HG03095 (cell line): ENCODE results near the gene ARSI.

Experiments
- ATAC-seq: cut with Tn5 transposase; IDR thresholded peaks from one replicate; pipeline ENCODE4 v1.9.1; 2021; ENCODE audit warnings: moderate library complexity; ENCODE audit not compliant: unreplicated experiment

The ARSI gene

DNA sequence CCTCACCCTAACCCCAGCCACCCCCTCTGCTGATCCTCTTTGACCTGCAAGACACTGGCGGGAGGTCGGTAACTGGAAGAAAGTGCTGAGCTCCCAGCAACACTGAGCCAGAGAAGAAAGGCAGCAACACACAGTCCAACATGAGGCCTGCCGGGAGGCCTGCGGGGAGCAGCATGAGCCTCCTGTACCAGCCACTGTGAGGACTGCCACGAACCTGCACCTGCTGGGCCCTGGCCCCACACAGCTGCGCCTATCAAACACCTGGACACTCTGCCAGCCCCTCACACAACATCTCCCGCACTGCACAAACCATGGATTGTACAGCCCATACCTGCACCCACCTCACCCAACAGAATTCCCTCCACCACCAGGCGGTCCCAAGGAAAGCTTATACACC, 31.4 kb downstream of the ARSI start:
- no peak for ATAC-seq

DNA sequence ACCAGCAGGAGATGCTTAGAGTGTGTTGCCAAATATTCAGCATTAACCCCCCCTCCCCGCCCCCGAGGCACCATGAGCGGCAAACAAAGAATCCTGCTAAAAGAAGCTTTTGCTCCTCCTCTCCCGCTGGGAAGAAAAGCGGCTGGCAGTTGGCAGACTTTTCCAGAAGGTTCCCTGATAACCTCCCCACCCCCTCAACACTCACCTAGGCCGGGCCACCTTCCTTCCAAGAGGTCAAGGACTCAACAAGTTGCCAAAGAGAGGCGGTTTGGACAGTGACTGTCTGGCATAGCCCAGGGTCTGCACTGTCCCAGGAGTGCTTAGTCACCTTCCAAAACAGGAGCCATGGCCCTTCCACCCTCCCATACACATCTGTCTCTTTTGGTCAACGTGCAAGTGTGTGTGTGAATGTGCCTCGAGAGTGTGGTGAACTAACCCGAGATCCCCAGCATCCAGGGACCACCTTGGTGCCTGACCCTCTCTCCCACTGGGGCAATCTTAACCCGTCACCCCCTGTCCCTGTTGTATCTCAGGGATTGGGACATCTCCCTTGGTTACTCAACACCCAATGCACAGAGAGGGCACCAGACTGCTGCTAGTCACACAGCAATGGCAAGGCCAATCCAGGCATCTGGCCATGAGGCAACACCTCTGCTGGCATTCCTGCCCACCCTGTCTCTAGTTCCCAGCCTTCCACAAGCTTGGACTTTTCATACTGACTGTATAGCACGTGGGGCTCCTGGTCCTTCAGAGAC, 32.0 kb downstream of the ARSI start:
- no peak for ATAC-seq

DNA sequence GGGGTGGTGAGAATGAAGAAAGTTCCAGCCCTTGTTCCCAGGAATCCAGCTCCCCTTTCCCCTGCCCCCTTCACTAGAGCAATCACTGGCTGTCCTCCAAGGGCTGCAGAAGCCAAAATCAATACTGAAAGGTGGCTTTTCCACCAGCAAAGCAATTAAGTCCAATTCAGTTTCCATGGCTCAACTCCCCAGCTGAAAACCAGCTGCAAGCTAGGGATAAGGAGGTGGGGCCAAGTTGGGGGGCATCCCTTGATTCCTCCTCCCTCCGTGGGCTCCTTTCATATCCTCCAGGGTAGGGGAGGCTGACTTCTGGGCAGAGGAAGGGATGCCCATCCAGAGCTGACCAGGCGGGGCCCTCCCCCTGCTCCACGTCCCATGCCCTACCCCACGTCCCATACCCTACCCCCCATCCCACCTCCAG, 35.8 kb downstream of the ARSI start:
- no peak for ATAC-seq

DNA sequence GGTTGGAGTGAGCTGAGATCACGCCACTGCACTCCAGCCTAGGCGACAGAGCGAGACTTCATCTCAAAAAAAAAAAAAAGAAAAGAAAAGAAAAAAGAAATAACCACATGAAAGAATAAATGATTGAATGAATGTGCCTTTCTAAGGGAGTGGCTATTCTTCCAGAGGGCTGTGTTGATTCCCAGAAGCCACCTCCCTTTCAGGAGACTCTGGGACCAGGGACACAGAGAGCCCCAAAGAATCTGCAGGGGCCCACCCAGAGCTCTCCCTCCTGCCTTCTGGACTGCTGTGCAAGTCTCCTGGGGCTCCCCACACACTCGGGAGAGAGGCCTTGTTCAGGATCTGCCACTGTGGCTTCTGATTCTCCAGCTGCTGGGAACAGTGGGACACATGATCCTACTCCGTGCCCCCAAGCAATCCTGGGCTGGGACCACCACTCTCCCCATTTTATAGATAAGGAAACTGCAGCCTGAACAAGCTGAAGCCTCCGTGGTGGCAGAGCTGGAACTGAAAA, 36.8 kb downstream of the ARSI start:
- ATAC-seq, result no peak

DNA sequence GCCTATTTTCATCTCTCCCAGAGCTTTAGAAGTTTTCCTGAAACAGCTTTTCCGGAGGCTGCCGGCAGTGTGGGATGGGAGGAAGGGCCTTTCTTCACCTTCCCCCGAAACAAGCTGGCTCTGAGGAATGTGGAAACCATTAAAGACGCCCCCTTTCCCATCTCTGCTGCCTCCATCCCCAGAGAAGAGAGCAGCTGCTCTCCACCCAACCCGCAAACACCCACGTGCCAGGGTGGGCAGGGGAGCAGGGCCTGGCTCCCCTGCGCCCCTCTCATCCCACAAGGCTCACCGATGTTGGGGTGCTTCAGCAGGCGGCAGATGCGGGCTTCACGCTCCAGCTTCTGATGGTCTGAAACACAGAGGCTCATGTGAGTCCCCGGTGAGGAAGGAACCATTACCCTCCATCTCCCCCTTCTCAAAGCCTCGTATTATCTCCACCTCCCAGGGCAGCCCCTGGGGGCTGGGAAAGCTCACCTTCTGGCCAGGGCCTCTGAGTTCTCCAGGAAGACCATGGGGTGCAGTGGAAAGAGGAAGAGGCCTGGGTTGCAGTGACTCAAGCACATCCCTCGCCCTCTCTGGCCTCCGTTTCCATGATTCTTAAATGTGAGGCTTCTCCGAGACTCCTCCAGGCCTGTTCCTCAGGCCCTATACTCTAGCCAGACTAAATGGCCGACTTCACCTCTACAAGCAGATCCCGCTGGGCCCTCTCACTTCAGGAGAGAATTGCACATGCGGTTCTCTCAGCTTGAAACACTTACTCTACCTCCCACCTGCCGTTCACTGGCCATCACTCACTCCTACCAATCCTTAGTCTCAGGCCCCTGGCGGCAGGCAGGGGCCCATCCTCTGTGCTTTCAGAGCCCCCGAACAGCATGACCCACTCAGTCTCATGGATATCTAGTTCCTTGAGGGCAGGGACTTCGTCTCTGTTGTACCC, 37.8 kb downstream of the ARSI start:
- ATAC-seq, result no peak

DNA sequence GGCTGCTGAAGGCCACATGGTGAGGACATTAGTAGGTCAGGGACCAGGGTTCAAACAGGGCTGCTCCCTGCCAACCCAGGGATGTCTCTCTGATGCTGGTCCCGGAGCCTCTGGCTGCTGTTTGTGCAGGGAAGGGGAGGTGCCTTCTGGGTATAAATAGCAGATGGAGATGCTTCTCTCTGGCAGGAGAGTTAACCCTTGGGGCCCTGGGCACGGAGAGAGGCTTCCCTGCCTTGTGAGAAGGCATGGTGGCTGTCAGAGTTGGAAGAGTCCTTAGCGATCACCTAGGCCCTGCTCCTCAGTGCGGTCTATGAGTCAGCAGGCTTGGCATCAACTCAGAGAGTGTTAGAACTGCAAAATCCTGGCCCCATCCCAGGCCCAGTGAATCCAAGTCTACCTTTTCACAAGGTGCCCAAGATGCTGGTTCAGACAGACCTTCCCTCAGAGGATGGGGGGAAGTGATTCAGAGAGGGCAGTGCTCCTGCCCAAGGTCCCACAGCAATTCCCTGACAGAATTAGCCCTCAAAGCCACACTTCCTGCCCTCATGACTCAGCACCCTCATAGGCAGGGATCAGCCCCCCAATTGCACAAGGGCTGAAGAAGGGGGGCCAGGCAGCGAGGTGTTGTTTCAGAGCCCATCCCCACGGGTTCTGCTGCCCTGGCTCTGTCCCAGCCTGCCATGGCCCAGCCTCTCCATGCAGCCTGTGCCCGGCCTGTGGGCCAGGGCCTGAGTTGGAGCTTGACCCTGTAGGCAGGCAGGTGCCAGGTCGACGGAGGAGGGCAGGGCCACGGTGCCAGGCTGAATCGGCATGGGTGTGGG, 38.7 kb downstream of the ARSI start:
- ATAC-seq, result no peak

DNA sequence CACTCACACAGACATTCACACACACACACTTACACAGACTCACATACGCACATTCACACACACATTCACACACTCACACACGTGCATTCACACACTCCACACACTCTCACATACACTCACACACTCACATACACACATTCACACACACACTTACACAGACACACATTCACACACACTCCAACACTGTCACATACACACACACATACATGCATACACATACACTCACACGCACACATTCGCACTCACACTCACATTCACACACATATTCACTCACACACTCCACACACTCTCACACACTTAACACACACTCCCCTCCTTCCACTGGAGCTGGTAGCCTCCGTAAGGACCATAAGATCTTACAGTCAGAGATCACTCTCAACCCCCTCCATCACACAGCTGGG, 39.3 kb downstream of the ARSI start:
- no peak for ATAC-seq

DNA sequence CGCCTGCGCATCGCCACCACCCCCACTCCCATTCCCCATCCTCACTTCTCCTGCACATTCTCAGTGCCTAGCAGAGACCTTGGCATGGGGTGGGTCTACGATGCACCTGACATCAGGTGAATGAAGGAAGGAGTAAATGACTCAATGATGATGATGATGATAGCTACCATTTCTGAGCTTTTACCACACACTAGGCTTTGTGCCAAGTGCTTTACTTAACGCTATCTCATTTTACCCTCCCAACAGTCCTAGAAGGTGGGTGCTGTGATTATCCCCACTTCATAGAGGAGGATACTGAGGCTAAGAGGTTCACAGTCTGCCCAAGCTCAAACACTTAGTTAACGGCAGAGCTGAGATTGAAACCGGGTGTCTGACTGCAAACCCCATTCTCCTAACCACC, 40.2 kb downstream of the ARSI start:
- no peak for ATAC-seq

DNA sequence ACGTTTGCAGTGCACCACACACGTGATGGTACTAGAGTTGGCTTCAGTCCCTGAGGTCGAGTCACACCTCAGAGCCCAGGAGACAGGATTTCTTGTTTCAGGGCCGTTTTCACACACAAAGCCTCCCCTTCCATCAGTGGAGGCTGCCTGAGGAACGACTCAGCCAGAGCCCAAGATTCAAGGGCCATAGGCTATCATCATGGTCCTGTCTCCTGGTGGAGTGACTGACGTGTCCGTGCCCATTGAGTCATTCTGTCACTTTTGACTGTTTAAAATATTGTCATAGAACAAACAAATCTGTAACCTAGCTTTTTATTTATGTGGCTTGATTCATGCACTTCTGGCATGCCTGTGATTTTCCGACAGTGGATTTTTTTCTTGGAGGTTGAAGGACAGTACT, 41.5 kb downstream of the ARSI start:
- ATAC-seq, result no peak

DNA sequence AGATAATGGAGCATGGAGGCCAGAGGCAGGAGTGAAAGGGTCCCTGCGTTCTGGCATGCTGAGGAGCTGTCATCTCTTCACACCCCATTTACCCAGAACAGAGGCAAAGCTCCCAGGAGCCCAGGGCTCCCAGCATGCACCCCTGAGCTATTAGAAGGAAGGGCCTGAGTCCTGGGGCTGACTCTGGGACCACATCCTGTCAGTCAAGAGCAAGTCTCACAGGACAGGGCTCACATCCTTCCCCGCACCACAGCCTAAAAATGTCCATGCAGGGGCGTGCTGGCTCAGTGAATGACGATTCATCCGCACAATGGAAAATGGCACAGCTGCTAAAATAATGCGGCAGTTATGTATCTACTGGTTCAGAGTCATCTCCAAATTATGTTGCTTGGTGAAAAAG, 44.6 kb downstream of the ARSI start:
- ATAC-seq, result peak; percentile 59

DNA sequence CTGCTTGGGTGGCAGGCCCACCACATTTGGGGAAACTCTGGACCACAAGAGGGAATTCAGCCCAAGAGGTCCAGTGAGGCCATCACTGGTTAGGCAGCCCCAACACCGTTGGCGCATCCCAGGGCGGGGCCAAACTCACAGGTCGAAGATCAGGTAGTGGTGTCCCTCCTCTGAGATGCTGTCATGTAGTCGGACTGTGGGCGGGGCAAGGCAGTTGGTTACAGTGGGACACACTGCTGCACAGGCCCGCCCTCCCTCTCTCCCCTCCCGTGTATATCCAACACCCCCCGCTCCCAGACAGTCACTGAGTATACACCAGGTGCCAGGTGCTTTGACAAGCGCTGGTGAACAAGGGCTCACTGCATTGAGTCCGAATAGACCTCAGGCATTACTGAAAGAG, 45.3 kb downstream of the ARSI start:
- ATAC-seq, result no peak

DNA sequence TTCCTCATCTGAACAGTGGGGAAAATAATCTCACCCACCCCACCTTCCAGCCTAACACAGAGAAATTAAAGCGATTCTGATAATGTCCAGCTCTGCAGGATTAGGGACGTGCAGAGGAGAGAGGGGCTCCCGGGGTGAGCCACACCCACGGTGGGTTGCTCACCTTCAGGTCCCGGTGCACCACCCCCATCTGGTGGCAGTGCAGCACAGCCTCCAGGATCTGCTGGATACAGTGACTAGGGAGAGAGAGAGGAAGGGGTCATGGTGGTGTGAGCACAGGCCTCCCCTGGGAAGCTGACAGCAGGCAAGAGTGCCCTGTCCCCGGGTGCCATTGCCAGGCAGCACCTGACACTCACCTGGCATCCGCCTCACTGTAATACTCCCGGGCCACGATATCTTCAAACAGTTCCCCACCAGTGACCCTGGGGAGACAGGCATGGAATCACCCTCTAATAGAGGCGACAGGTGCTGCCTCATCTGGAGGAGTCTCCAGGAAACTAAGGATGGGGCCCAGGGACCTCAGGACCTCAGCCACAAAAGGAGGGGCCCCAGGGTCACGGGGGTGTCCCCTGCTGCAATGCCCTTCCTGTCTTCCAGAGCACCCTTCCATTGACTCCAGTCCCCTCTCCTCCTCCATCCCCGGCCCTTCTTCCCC, 46.2 kb downstream of the ARSI start:
- no peak for ATAC-seq

DNA sequence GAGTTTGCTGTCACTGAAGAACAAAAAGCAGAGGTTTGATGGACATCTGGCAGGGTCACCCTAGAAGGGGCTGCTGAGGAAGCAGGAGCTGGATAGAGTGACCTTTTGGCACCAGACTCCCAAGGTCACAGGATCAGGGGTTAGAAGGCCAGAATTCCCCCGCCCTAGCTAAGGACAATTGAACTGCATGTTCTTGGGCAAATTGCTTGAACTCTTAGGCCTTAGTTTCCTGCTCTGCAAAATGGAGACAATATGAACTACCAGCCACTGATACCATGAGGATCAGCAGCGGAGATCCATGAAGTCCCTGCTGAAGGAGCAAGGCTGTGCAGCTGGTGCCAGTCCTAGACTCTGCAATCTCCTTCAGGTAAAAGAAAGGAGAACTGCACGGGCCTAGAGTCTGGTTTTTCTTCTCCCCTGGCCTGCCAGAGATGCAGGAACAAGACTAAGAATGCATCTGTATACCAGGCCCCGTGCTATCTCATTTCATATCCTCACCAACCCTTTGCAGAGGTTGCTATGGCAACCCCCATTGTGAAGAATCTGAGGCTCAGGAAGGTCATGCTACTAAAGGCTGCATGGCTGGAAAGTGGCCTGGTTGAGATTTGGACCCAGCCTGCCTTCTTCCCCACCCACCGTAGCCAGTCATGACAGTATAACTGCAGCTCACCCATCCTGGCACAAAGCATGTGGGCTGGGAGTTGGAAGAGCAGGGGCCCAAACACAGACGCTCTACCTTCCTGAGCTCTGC, 46.9 kb downstream of the ARSI start:
- no peak for ATAC-seq

DNA sequence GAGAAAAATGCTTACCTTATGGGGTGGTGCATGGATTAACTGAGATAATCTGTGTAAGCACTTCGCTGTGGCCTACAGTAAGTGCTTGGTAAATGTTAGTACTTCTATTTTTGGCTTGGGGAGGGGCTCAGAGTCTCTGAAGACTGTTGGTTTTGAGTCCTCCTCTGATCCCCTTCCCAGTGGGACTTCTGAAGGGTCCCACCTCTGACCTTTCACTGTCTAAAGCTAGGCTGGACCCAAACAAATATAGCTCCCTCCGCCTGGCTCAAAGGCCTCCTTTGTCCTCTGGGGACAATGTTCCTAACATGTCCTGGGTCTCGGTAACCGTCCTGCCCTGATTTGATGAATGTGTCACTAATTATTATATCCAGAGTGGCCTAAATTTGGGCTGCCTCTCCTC, 47.9 kb downstream of the ARSI start:
- no peak for ATAC-seq

DNA sequence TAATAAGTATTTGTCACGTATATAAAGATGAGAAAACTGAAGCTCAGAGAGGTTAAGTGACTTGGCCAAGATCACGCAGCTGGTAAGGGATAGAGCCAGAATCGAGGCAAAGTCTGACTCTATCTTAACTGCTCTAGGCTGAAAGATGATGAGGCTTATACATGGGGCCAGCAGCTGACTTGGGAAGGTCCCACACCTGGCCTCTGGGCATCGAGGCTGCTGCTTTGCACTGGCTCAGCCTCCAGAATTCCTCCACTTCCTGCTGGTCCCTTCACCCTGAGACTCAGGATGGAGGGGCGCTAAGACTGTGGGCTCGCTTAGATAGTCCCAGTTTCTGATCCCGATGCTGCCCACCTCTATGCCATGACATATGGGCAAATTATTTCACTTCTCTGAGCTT, 48.3 kb downstream of the ARSI start:
- ATAC-seq, result no peak

DNA sequence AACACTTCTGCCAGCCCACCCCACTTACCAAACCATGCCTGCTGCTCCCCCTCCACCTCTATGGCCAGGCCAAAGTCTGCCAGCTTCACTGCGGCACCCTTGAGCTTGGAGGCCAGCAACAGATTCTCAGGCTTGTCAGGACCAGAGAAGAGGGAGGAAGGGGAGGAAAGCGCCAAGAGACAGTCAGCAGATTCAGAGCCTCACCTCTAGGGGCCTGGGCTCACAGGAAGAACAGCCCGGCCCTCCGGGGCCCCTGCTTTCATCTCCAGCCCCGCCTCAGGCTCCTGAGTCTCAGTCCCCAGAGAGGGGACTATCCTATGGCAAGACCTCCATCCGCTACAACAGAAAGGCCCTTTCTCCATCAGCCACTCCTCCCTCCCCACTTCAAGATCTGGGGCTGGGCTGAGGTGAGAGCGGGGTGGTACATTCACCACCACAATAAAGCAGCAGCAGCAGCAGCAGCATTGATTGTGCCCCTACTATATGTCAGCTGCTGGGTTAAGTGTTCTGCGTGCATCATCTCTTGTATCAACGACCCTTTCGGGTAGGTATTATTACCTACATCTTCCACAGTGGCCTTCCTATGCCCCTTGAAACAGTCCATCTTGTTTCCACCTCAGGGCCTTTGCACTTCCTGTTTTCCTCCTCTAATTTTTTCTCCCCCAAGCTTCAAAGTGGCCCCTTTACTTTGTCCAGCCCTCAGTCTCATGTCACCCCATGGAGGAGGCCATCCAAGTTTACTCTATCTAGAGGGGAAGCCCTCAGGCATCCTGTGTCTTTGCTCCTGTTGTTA, 49.1 kb downstream of the ARSI start:
- ATAC-seq, result no peak

DNA sequence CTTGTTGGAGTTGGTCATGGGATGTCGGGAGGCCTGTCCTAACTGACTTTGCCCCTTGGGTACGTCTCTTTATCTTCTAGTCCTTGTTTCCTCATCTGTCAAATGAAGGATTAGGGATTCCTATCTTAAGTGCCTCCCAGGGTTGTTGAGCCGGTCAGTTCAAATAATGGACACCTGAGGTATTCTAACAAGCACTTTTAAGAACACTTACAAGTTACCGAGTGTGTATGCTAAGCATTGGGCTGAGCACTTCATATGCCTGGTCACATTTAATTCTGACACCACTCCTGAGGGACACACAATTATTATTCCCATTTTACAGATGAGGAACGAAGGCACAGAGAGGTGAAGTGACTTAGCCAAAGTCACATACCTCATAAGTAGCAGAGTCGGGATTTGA, 50.2 kb downstream of the ARSI start:
- no peak for ATAC-seq

DNA sequence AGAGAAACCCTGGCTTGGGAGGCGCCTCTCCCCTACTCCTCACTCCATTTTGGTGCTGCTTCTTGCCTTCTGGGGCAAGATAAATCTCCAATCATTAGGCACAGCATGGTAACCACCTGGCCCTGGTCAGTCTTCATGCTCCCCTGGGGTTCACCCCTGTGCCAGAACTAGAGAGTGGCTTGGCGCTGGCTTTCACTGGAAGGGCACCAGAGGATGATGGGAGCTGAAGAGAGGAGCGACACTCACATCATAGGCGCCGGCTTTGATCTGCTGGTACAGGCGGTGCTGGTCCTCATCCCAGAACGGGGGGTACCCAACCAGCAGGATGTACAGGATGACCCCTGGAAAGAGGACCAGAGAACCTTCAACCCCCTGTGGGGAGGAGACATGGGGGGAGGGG, 51.2 kb downstream of the ARSI start:
- ATAC-seq, result no peak

DNA sequence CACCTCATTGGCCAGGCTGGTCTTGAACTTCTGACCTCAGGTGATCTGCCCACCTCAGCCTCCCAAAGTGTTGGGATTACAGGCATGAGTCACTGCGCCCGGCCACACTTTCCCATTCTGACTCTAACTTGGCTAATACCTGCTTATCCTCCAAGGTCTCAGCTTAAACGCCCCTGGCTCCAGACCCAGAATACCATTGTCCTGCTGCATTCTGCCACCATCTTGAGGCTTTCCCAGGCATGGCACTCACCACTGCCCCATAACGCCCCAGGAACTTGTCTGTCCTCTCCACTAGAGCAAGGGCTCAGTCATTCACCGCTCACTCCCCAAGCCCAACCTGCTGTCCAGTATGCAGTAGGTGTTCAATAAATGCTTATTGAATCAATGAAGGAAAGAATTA, 53.0 kb downstream of the ARSI start:
- no peak for ATAC-seq
